Upper lobe of left lung (tissue), 4 donors: ENCODE results near the gene MOB3B.

Source experiments
- POLR2A ChIP-seq, 4 donors: fragments of 450-650 bp; IDR thresholded peaks; one replicate each; pipeline ENCODE4 v1.5.1; 2016 to 2017; ENCODE audit warnings: antibody characterized with exemption in 4 of 4, mild to moderate bottlenecking in 2 of 4
- POLR2AphosphoS5 ChIP-seq, 2 donors: sonication (generic); formaldehyde crosslinking; IDR thresholded peaks; one replicate each; pipeline ENCODE4 v1.5.1; 2017; ENCODE audit warnings: antibody characterized with exemption in 2 of 2
- TF ChIP-seq, protein P1 (sequence below), 6 experiments: fragments of 450-650 bp in 4 of 6; fragments of 200-600 bp in 2 of 6; sonication (generic) in 2 of 6; IDR thresholded peaks; one replicate each; pipeline ENCODE4 v1.5.1; 2016 to 2019; ENCODE audit warnings: antibody characterized with exemption in 6 of 6

DNA sequence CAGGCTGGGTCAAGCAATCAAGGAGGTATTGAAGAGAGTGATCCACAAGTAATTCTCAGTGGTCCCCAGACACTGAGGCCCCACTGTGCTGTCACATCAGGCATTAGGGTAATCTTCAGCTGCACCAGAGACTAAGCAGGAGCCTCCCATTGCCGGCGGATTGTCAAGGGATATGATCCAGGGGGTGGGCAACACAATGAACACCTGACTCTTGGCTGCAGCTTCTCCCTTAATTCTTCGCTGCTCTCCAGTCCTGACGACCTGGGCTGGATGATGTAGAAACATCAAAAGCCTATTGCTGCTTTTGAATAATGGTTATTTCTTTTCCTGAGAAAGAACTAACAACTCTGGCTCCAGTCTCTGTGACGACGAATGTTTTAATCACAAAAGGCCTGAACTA, 83.9 kb downstream of the MOB3B start:
- TF ChIP-seq POLR2A (IDR thresholded peaks at IDR 0.05) = no peak
- TF ChIP-seq, protein P1, sequence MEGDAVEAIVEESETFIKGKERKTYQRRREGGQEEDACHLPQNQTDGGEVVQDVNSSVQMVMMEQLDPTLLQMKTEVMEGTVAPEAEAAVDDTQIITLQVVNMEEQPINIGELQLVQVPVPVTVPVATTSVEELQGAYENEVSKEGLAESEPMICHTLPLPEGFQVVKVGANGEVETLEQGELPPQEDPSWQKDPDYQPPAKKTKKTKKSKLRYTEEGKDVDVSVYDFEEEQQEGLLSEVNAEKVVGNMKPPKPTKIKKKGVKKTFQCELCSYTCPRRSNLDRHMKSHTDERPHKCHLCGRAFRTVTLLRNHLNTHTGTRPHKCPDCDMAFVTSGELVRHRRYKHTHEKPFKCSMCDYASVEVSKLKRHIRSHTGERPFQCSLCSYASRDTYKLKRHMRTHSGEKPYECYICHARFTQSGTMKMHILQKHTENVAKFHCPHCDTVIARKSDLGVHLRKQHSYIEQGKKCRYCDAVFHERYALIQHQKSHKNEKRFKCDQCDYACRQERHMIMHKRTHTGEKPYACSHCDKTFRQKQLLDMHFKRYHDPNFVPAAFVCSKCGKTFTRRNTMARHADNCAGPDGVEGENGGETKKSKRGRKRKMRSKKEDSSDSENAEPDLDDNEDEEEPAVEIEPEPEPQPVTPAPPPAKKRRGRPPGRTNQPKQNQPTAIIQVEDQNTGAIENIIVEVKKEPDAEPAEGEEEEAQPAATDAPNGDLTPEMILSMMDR (IDR thresholded peaks at IDR 0.05) = no peak
- no peak for TF ChIP-seq POLR2AphosphoS5 (IDR thresholded peaks at IDR 0.05)
